ENCODE data around the gene CDK5R2. TPM values are rescaled to one million over a fixed set of nuclear protein-coding genes. Genes with fewer than 3 reads are reported as not detected.

The CDK5R2 gene
- total RNA-seq, result not detected in 2 replicates

DNA sequence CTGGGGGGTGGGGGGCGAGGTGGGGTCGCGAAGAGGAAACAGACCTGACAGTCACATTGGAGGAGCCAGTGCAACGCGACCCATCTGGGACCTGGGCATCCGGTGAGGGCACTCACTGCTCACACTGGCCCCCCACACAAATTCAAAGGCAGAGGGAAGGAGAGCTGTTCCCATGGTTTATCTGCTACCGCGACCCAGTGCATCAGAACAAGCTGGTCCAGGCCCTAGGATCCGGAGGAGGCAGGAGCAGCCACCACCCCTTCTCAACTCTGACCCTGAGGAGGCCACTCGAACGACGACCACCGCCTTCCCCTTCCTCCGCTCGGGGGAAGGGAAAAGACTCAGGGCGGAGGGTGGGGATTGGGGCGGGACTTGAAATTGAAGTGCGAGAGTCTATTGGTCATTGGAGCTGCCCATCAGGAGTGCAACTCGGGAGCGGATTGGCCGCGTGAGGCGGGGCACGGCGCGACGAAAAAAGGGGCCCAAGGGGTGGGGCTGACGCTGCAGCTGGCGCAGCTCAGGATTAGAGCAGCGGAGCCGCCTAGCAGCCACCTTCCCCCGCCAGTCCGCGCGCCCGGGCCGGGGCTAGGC is at the start of gene CDK5R2:
CDK5R2 (plus strand) TSS at position 526 of the 591 bp plus-strand sequence. CDS start 155 bp downstream, outside the sequence.

DNA sequence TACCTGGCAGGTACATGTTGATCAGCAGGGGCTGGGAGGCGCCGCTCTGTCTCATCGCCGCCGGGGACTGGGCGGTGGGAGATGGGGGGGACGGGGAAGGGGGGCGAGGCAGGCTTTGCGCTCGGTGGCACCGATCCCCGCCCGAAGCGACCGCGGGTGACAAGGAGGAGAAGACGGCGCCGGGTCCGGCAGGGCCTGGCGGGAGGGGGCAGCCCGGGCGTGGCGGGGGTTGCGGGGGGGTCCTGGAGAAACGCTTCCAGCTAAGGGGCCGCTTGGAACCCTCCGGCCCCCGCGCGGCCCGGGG is 25.5 kb downstream of the CDK5R2 start, which contains the start of gene FEV:
FEV (minus strand) TSS at position 164 of the 304 bp plus-strand sequence; CDS start at position 55, 109 bp downstream.

DNA sequence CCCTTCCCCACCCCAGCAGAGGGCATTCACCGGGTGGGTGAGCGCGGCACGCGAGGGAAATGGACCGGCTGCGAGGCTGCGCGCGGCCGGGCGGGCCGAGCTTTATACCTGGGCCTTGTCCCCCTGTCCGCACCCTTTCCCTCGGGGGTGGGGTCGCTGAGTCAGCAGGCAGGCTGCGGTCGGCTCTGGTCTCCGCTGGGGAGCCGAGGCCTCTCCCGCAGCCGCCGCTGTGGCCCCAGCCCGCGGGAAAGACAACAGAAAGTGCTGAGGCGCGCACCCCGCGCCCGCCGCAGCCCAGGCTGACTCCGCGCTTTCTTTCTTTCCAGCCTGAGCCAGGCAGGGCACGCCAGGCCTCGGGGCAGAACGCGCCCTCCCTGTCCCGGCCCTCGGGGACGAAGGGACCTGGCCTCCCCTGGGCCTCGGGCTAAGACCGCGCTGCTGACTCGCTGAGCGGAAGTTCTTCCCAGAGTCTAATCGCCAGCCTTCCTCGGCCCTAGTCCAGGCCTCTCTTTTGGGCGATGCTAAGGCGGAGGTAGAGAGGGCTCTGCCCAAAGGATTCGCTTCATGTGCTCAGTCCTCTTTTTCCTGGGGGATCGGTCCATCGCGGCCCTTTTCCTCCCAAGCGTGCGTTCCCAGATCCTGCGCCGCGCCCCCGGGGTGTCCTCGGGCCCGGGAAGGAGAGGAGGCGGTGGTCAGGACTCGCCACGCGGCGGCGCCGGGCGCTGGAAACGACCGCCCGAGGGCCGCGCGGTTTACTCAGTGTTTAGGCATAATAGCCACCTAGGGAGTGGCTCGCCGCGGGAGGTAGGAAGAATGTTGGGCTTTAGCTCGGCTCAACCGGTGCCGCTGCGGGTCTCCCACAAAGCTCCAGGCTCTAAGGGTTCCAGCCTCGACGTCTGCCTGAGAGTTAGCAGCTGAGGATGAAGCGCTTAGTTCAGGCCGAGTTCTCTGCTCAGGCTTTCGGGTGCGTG is 34.2 kb downstream of the CDK5R2 start, which contains the start of gene CRYBA2:
CRYBA2 (minus strand) TSS at position 78 of the 971 bp plus-strand sequence. CDS start 246 bp downstream, outside the sequence.

Other genes with a start within 250 kb of the CDK5R2 start
- gene TTLL4, start 248.8 kb upstream of the CDK5R2 start, total RNA-seq, result 12.3 and 15.0 TPM in 2 replicates
- gene CYP27A1, start 177.5 kb upstream of the CDK5R2 start, total RNA-seq, result 0.37 and 0.56 TPM in 2 replicates
- not detected in 2 replicates for gene PRKAG3, start 127.9 kb upstream of the CDK5R2 start, total RNA-seq
- gene WNT6, start 99.9 kb upstream of the CDK5R2 start, total RNA-seq, result not detected in 2 replicates
- 13.2 and 16.2 TPM in 2 replicates for gene WNT10A, start 78.8 kb upstream of the CDK5R2 start, total RNA-seq
- gene FEV, start 25.5 kb downstream of the CDK5R2 start, total RNA-seq, result not detected in 2 replicates
- gene CRYBA2, start 33.8 kb downstream of the CDK5R2 start, total RNA-seq, result not detected in 2 replicates
- gene CFAP65, start 81.8 kb downstream of the CDK5R2 start, total RNA-seq, result not detected in 2 replicates
- gene IHH, start 101.3 kb downstream of the CDK5R2 start, total RNA-seq, result not detected in 2 replicates
- gene NHEJ1, start 201.1 kb downstream of the CDK5R2 start, total RNA-seq, result 12.4 and 12.6 TPM in 2 replicates
- gene SLC23A3, start 210.4 kb downstream of the CDK5R2 start, total RNA-seq, result 0.21 and 0.28 TPM in 2 replicates
- gene CNPPD1, start 217.3 kb downstream of the CDK5R2 start, total RNA-seq, result 42.9 and 50.6 TPM in 2 replicates
- gene RETREG2, start 218.6 kb downstream of the CDK5R2 start, total RNA-seq, result 34.1 and 43.3 TPM in 2 replicates
- 23.5 and 31.5 TPM in 2 replicates for gene ZFAND2B, start 247.1 kb downstream of the CDK5R2 start, total RNA-seq